B cell (primary cell): ENCODE results near the gene TRIP10. TPM values are rescaled to one million over a fixed set of nuclear protein-coding genes. Genes with fewer than 3 reads are reported as not detected.

ENCODE experiments used
- ATAC-seq: fragments of 200-7000 bp; cut with Tn5 transposase; one replicate; pipeline ENCODE4 v1.10.0; 2021; ENCODE audit warnings: low read depth, mild to moderate bottlenecking, moderate number of reproducible peaks, moderate library complexity
- CTCF ChIA-PET: fragments of 350-600 bp; sonication (Branson Sonifier 250); formaldehyde crosslinking; loops from one replicate; lab custom pipeline; 2021; ENCODE audit warnings: antibody characterized with exemption, inconsistent platforms; lab: Charles Lee
- POLR2A ChIA-PET: fragments of 350-600 bp; sonication (Branson Sonifier 250); formaldehyde crosslinking; loops from one replicate; lab custom pipeline; 2021; ENCODE audit warnings: antibody characterized with exemption; lab: Charles Lee
- DNase-seq: peaks from one replicate; pipeline ENCODE4 v3.0.0; 2013
- H2AFZ ChIP-seq: 2 replicates; pipeline ENCODE4 v1.6.1; 2012; ENCODE audit warnings: mild to moderate bottlenecking, low read depth, low read length; ENCODE audit not compliant: insufficient read depth, poor library complexity, severe bottlenecking
- H3K27ac ChIP-seq, 2 donors: 1 replicate in 1 of 2; 2 replicates in 1 of 2; pipeline ENCODE4 v1.5.1; 2012 to 2013; ENCODE audit warnings: low read length in 2 of 2, mild to moderate bottlenecking in 2 of 2, moderate library complexity in 1 of 2
- H3K27me3 ChIP-seq, 4 experiments: fragments of 200-600 bp in 1 of 4; sonication (generic) in 1 of 4; replicated peaks in 1 of 4; 1 replicate in 2 of 4; 2 replicates in 2 of 4; pipeline versions ENCODE4 v1.6.1 to v1.7.0; 2013 to 2016; ENCODE audit warnings: low read length in 3 of 4, mild to moderate bottlenecking in 2 of 4, mixed read lengths in 1 of 4, moderate library complexity in 1 of 4; ENCODE audit not compliant: insufficient read depth in 4 of 4, control insufficient read depth in 3 of 4; ENCODE audit errors: control extremely low read depth in 1 of 4
- H3K36me3 ChIP-seq, 2 experiments: replicated peaks in 1 of 2; 1 replicate in 1 of 2; 2 replicates in 1 of 2; pipeline versions ENCODE4 v1.6.1 to v1.7.1; 2013; ENCODE audit warnings: low read length in 1 of 2; ENCODE audit not compliant: insufficient read depth in 2 of 2, control insufficient read depth in 1 of 2; ENCODE audit errors: control extremely low read depth in 1 of 2, extremely low read depth in 1 of 2
- H3K4me1 ChIP-seq, 2 donors: fragments of 200-600 bp in 1 of 2; sonication (generic) in 1 of 2; 1 replicate in 1 of 2; 2 replicates in 1 of 2; pipeline versions ENCODE4 v1.5.1 to v1.6.1; 2013 to 2017; ENCODE audit warnings: low read length in 2 of 2; ENCODE audit not compliant: control insufficient read depth in 2 of 2, insufficient read depth in 2 of 2
- H3K4me2 ChIP-seq: replicated peaks from 2 replicates; pipeline ENCODE3; 2012; ENCODE audit warnings: mild to moderate bottlenecking, low read depth, low read length; ENCODE audit not compliant: poor library complexity, severe bottlenecking
- H3K4me3 ChIP-seq, 5 experiments: fragments of 200-600 bp in 1 of 5; sonication (generic) in 1 of 5; 1 replicate in 3 of 5; 2 replicates in 2 of 5; pipeline versions ENCODE4 v1.5.1 to v1.7.0; 2011 to 2016; ENCODE audit warnings: low read length in 4 of 5, mild to moderate bottlenecking in 4 of 5, low read depth in 2 of 5, control low read depth in 1 of 5, moderate library complexity in 1 of 5; ENCODE audit not compliant: insufficient read depth in 1 of 5; ENCODE audit errors: control extremely low read depth in 1 of 5, extremely low read depth in 1 of 5
- H3K79me2 ChIP-seq: fragments of 200-600 bp; sonication (generic); one replicate; pipeline ENCODE4 v1.6.0; 2016; ENCODE audit warnings: low read length; ENCODE audit not compliant: control insufficient read depth, insufficient read depth
- H3K9ac ChIP-seq: fragments of 200-600 bp; sonication (generic); 2 replicates; pipeline ENCODE4 v1.6.1; 2017; ENCODE audit warnings: mild to moderate bottlenecking, low read length, moderate library complexity
- H3K9me3 ChIP-seq, 3 donors: one replicate each; pipeline versions ENCODE4 v1.6.1 to v1.7.1; 2013; ENCODE audit warnings: low read length in 2 of 3; ENCODE audit not compliant: control insufficient read depth in 2 of 3, insufficient read depth in 1 of 3; ENCODE audit errors: control extremely low read depth in 1 of 3
- H4K20me1 ChIP-seq: 2 replicates; pipeline ENCODE4 v1.6.0; 2012; ENCODE audit warnings: mild to moderate bottlenecking, low read length; ENCODE audit not compliant: insufficient read depth, control insufficient read depth, poor library complexity, severe bottlenecking
- H3K27ac Mint-ChIP-seq: one replicate; pipeline ENCODE4 v1.8.0; 2021; ENCODE audit warnings: mixed read lengths
- H3K27me3 Mint-ChIP-seq: one replicate; pipeline ENCODE4 v1.8.0; 2021; ENCODE audit warnings: mixed read lengths
- H3K4me1 Mint-ChIP-seq: one replicate; pipeline ENCODE4 v1.8.0; 2021; ENCODE audit warnings: mixed read lengths
- H3K4me3 Mint-ChIP-seq: one replicate; pipeline ENCODE4 v1.8.0; 2021; ENCODE audit warnings: mixed read lengths
- H3K9me3 Mint-ChIP-seq: one replicate; pipeline ENCODE4 v1.8.0; 2022; ENCODE audit warnings: mixed read lengths; ENCODE audit not compliant: insufficient read depth
- CTCF ChIP-seq: fragments of 200-600 bp; IDR thresholded peaks from one replicate; pipeline ENCODE4 v1.8.0; 2022; ENCODE audit warnings: antibody characterized with exemption, mild to moderate bottlenecking
- EZH2 ChIP-seq: IDR thresholded peaks from 2 replicates; pipeline ENCODE4 v1.6.1; 2012; ENCODE audit warnings: borderline replicate concordance, low read depth, mild to moderate bottlenecking, moderate library complexity, low read length; ENCODE audit not compliant: insufficient read depth, poor library complexity, severe bottlenecking
- WGBS: methylation state at CpG from one replicate; pipeline ENCODE4 v1.1.5; 2013; ENCODE audit warnings: missing lambda C conversion rate; ENCODE audit not compliant: insufficient coverage; 5-methylcytosine and 5-hydroxymethylcytosine counted together
- intact Hi-C: fragments of 100-400 bp; cut with micrococcal nuclease; formaldehyde crosslinking; loops from one replicate; pipeline ENCODE4 v1.10.0; 2022
- polyA plus RNA-seq: library from polyadenylated mRNA; depleted of rRNA; stranded (reverse); fragments of >200 nt; gene quantifications from 2 replicates; pipeline ENCODE4 v1.2.3, GENCODE V29; 2012
- total RNA-seq, 2 donors: library from RNA; stranded (reverse); fragments of 120-200 nt in 1 of 2; gene quantifications; 1 replicate in 1 of 2; 2 replicates in 1 of 2; pipeline versions ENCODE4 v1.2.3 to v1.2.4, GENCODE V29; 2013 to 2022

The TRIP10 gene
- total and polyA plus RNA-seq, 2 donors (not counting 1 experiment from before 2014, with no cell fraction given) = 5.9 to 42.7 TPM

- no peaks in the 10 kb centered on the region for H3K79me2 ChIP-seq
- no peak overlapping the region for H3K4me3 ChIP-seq
- H3K4me2 ChIP-seq = no peak overlapping the region
- ChIA-PET CTCF (no interaction called here), POLR2A (no interaction called here)
- no peaks in the 10 kb centered on the region for H3K4me1 Mint-ChIP-seq
- H3K27me3 Mint-ChIP-seq = peaks cover 7% of the 10 kb centered on the region
- H3K27ac Mint-ChIP-seq = no peak overlapping the region
- no peak overlapping the region for H3K9ac ChIP-seq
- H3K27ac ChIP-seq = no peak overlapping the region
- H3K9me3 ChIP-seq = peaks cover 0 to 10% (median 3%) of the 10 kb centered on the region in 3 donors
- no peak for TF ChIP-seq CTCF
- no peak for TF ChIP-seq EZH2
- H3K36me3 ChIP-seq = no peaks in the 10 kb centered on the region
- H3K4me3 Mint-ChIP-seq = no peak overlapping the region
- ATAC-seq (no peak), DNase-seq (no peak)
- H3K27me3 ChIP-seq = peaks cover 0 to 3% (median 0%) of the 10 kb centered on the region in 4 experiments
- H4K20me1 ChIP-seq = no peaks in the 10 kb centered on the region
- no peaks in the 10 kb centered on the region for H3K4me1 ChIP-seq
- 90% methylated on average over 7 of the region's 8 CpGs for WGBS
- no peak overlapping the region for H2AFZ ChIP-seq
- no peaks in the 10 kb centered on the region for H3K9me3 Mint-ChIP-seq
- intact Hi-C loops = no loop called here
Measured at GRCh38 chr19:6691342-6691741, 48.1 kb upstream of the TRIP10 start.

- H3K9me3 ChIP-seq = peaks cover 0 to 10% (median 3%) of the 10 kb centered on the region in 3 donors
- no peaks in the 10 kb centered on the region for H3K9me3 Mint-ChIP-seq
- H3K4me1 ChIP-seq = no peaks in the 10 kb centered on the region
- no peak overlapping the region for H3K9ac ChIP-seq
- H3K4me1 Mint-ChIP-seq = no peaks in the 10 kb centered on the region
- DNase-seq (no peak), ATAC-seq (no peak)
- H3K4me3 Mint-ChIP-seq = no peak overlapping the region
- no peak overlapping the region for H2AFZ ChIP-seq
- H3K36me3 ChIP-seq = no peaks in the 10 kb centered on the region
- H3K27ac ChIP-seq = no peak overlapping the region
- no peak for TF ChIP-seq EZH2
- TF ChIP-seq CTCF = no peak
- no peak overlapping the region for H3K4me3 ChIP-seq
- H4K20me1 ChIP-seq = no peaks in the 10 kb centered on the region
- H3K4me2 ChIP-seq = no peak overlapping the region
- intact Hi-C loops = no loop called here
- CTCF ChIA-PET = no interaction called here
- H3K27me3 ChIP-seq = peaks cover 0 to 3% (median 0%) of the 10 kb centered on the region in 4 experiments
- H3K79me2 ChIP-seq = no peaks in the 10 kb centered on the region
- H3K27me3 Mint-ChIP-seq = peaks cover 7% of the 10 kb centered on the region
- WGBS = 79% methylated on average over 9 of the region's 10 CpGs
- POLR2A ChIA-PET = no interaction called here
- H3K27ac Mint-ChIP-seq = no peak overlapping the region
Measured at GRCh38 chr19:6692027-6692426, 47.5 kb upstream of the TRIP10 start.
